ENCODE measurements around the gene RNASE2. TPM values are rescaled to one million over a fixed set of nuclear protein-coding genes. Genes with fewer than 3 reads are reported as not detected.

The RNASE2 gene
- total RNA-seq, 2 experiments from 2014 or later = not detected

Other genes with a start within 250 kb of the RNASE2 start
- gene EDDM3A, start 209.6 kb upstream of the RNASE2 start, total RNA-seq = not detected
- not detected for gene EDDM3B, start 187.1 kb upstream of the RNASE2 start, total RNA-seq
- gene RNASE6, start 174.2 kb upstream of the RNASE2 start, total RNA-seq = 1 to 10 TPM in 1 of 2 experiments, under 1 TPM in 1; 0.35 to 1.9 TPM
- gene RNASE1, start 152.6 kb upstream of the RNASE2 start, total RNA-seq = not detected
- gene RNASE3, start 64.1 kb upstream of the RNASE2 start, total RNA-seq = not detected
- 100 to 1,000 TPM; 102 to 111 TPM for gene METTL17, start 34.5 kb downstream of the RNASE2 start, total RNA-seq
- gene SLC39A2, start 43.8 kb downstream of the RNASE2 start, total RNA-seq = under 1 TPM; 0.16 to 0.44 TPM
- 1 to 10 TPM; 2.1 to 6.9 TPM for gene NDRG2, start 69.6 kb downstream of the RNASE2 start, total RNA-seq
- gene TPPP2, start 74.7 kb downstream of the RNASE2 start, total RNA-seq = not detected
- not detected for gene RNASE13, start 79.3 kb downstream of the RNASE2 start, total RNA-seq
- not detected for gene RNASE7, start 86.9 kb downstream of the RNASE2 start, total RNA-seq
- not detected for gene RNASE8, start 102.3 kb downstream of the RNASE2 start, total RNA-seq
- gene ARHGEF40, start 114.8 kb downstream of the RNASE2 start, total RNA-seq = under 1 TPM in 1 of 2 experiments, not detected in 1; 0.09 TPM
- 1 to 10 TPM; 5.8 to 5.9 TPM for gene ZNF219, start 143.2 kb downstream of the RNASE2 start, total RNA-seq
- gene TMEM253, start 145.6 kb downstream of the RNASE2 start, total RNA-seq = not detected
- not detected for gene OR5AU1, start 200.6 kb downstream of the RNASE2 start, total RNA-seq